Cardiac muscle cell (in vitro differentiated cells and primary cell): ENCODE data around the gene NAALADL2. TPM values are rescaled to one million over a fixed set of nuclear protein-coding genes. Genes with fewer than 3 reads are reported as not detected.

Experiments
- DNase-seq, 2 donors: peaks; one replicate each; pipeline versions ENCODE4 v3.0.0 to v3.0.0-alpha.2; 2010 to 2017; ENCODE audit warnings: low read depth in 1 of 2, low spot score in 1 of 2
- H3K27ac ChIP-seq: fragments of 200-600 bp; sonication (generic); 2 replicates; pipeline ENCODE4 v1.5.1; 2016
- H3K27me3 ChIP-seq: fragments of 200-600 bp; sonication (generic); 2 replicates; pipeline ENCODE4 v1.6.0; 2016; ENCODE audit warnings: control low read depth
- H3K36me3 ChIP-seq: fragments of 200-600 bp; sonication (generic); 2 replicates; pipeline ENCODE4 v1.5.1; 2016; ENCODE audit warnings: control low read depth
- H3K4me1 ChIP-seq: fragments of 200-600 bp; sonication (generic); 2 replicates; pipeline ENCODE4 v1.8.1; 2017; ENCODE audit warnings: low read depth, mild to moderate bottlenecking, mixed run types
- H3K4me3 ChIP-seq: fragments of 200-600 bp; sonication (generic); 2 replicates; pipeline ENCODE4 v1.5.1; 2016; ENCODE audit warnings: mild to moderate bottlenecking
- H3K9me3 ChIP-seq: fragments of 200-600 bp; sonication (generic); 2 replicates; pipeline ENCODE4 v1.5.1; 2017; ENCODE audit warnings: low read depth, mild to moderate bottlenecking, control low read depth
- CTCF ChIP-seq: IDR thresholded peaks from 2 replicates; pipeline ENCODE4 v1.5.1; 2012; ENCODE audit warnings: low read depth, mild to moderate bottlenecking, low read length
- polyA plus RNA-seq: library from polyadenylated mRNA; unstranded; fragments of >200 nt; fragmentation: Nextera tagmentation; extraction: Ambion mirVana; gene quantifications from 2 replicates; pipeline ENCODE4 v1.2.1, GENCODE V29; 2016
- total RNA-seq: library from RNA; depleted of rRNA; stranded (reverse); fragments of >200 nt; gene quantifications from 2 replicates; pipeline ENCODE4 v1.2.3, GENCODE V29; 2016

The NAALADL2 gene
- total and polyA plus RNA-seq, 2 experiments from 2014 or later, result 2.4 to 3.8 TPM

- DNase-seq, result peak in 1 of 2 donors; percentile 64
- Histone ChIP-seq H3K27ac (no peak overlapping the region), H3K4me1 (no peaks in the 10 kb centered on the region), H3K36me3 (no peaks in the 10 kb centered on the region), H3K27me3 (no peaks in the 10 kb centered on the region), H3K9me3 (no peaks in the 10 kb centered on the region), H3K4me3 (no peak overlapping the region)
- no peak for TF ChIP-seq CTCF
Measured at GRCh38 chr3:174951034-174951433, 91.9 kb downstream of the NAALADL2 start.

GRCh38 chr3:174951498-174952005, 92.4 kb downstream of the NAALADL2 start:
- Histone ChIP-seq H3K27ac (no peak overlapping the region), H3K4me3 (no peak overlapping the region), H3K27me3 (no peaks in the 10 kb centered on the region), H3K36me3 (no peaks in the 10 kb centered on the region), H3K9me3 (no peaks in the 10 kb centered on the region), H3K4me1 (no peaks in the 10 kb centered on the region)
- no peak for DNase-seq
- no peak for TF ChIP-seq CTCF

- Histone ChIP-seq H3K36me3 (no peaks in the 10 kb centered on the region), H3K4me3 (no peak overlapping the region), H3K9me3 (no peaks in the 10 kb centered on the region), H3K27ac (no peak overlapping the region), H3K27me3 (no peaks in the 10 kb centered on the region), H3K4me1 (no peaks in the 10 kb centered on the region)
- no peak for TF ChIP-seq CTCF
- no peak for DNase-seq
Measured at GRCh38 chr3:174953068-174953467, 93.9 kb downstream of the NAALADL2 start.

- TF ChIP-seq CTCF, result no peak
- no peak overlapping the region for H3K27ac ChIP-seq
Measured at GRCh38 chr3:174955513-174956016, 96.4 kb downstream of the NAALADL2 start.

GRCh38 chr3:174957081-174957480, 97.9 kb downstream of the NAALADL2 start:
- H3K4me1 ChIP-seq, result no peaks in the 10 kb centered on the region
- no peak for DNase-seq
- no peak for TF ChIP-seq CTCF
- no peaks in the 10 kb centered on the region for H3K36me3 ChIP-seq
- H3K4me3 ChIP-seq, result no peak overlapping the region
- H3K27me3 ChIP-seq, result no peaks in the 10 kb centered on the region
- H3K9me3 ChIP-seq, result no peaks in the 10 kb centered on the region
- H3K27ac ChIP-seq, result peak overlapping the region; percentile 7

More at GRCh38 chr3:174955513-174956016, 96.4 kb downstream of the NAALADL2 start:
- DNase-seq, result peak in 1 of 2 donors; percentile 21
- H3K36me3 ChIP-seq, result no peaks in the 10 kb centered on the region
- H3K9me3 ChIP-seq, result no peaks in the 10 kb centered on the region
- H3K4me1 ChIP-seq, result no peaks in the 10 kb centered on the region
- no peak overlapping the region for H3K4me3 ChIP-seq
- H3K27me3 ChIP-seq, result no peaks in the 10 kb centered on the region
